LHCN-M2 (cell line): ENCODE data around the gene KIF3A. TPM values are rescaled to one million over a fixed set of nuclear protein-coding genes. Genes with fewer than 3 reads are reported as not detected.

Experiments used
- DNase-seq: peaks from one replicate; pipeline ENCODE4 v3.0.0-alpha.2; 2012; ENCODE audit warnings: low read depth
- total RNA-seq: library from RNA; depleted of rRNA; stranded (reverse); fragments of >200 nt; gene quantifications from 2 replicates; pipeline ENCODE4 v1.2.3, GENCODE V29; 2014

KIF3A gene
- total RNA-seq, 1 experiment from 2014 or later, result 7.2 TPM

GRCh38 chr5:132663771-132664695 is 73.3 kb downstream of the KIF3A start:
- no peak for DNase-seq

- DNase-seq, result peak; percentile 4
Measured at GRCh38 chr5:132662925-132663770, 74.2 kb downstream of the KIF3A start.

GRCh38 chr5:132662004-132662401 is 75.3 kb downstream of the KIF3A start:
- no peak for DNase-seq

- DNase-seq, result peak; percentile 4
Measured at GRCh38 chr5:132661231-132662003, 75.9 kb downstream of the KIF3A start.

- DNase-seq, result no peak
Measured at GRCh38 chr5:132659598-132660493, 77.5 kb downstream of the KIF3A start.

- DNase-seq, result no peak
Measured at GRCh38 chr5:132658381-132659302, 78.7 kb downstream of the KIF3A start.

GRCh38 chr5:132657676-132658380 is 79.5 kb downstream of the KIF3A start, which contains the start of gene IL13:
Gene IL13, plus strand, starts transcription at chr5:132658173. Its CDS starts 14 bp downstream, at chr5:132658187.
- DNase-seq, result no peak

GRCh38 chr5:132656774-132657355 is 80.5 kb downstream of the KIF3A start:
- no peak for DNase-seq

GRCh38 chr5:132655821-132656773 is 81.2 kb downstream of the KIF3A start:
- DNase-seq, result peak; percentile 11

GRCh38 chr5:132653716-132654115 is 83.6 kb downstream of the KIF3A start:
- no peak for DNase-seq

GRCh38 chr5:132651838-132652469 is 85.4 kb downstream of the KIF3A start:
- DNase-seq, result no peak

- no peak for DNase-seq
Measured at GRCh38 chr5:132648355-132648754, 89.0 kb downstream of the KIF3A start.

GRCh38 chr5:132647473-132647872 is 89.9 kb downstream of the KIF3A start:
- no peak for DNase-seq

- no peak for DNase-seq
Measured at GRCh38 chr5:132646583-132647266, 90.6 kb downstream of the KIF3A start.

GRCh38 chr5:132644177-132644576 is 93.2 kb downstream of the KIF3A start:
- DNase-seq, result no peak
